ENCODE results near the gene RNFT2.

RNFT2 gene

GRCh38 chr12:116691205-116691604, 46.9 kb upstream of the RNFT2 start:
- H4K20me1 ChIP-seq (ENCODE audit: control insufficient read depth, insufficient read depth, low read depth, low read length) = no peaks in the 10 kb centered on the region
- no peaks in the 10 kb centered on the region for H3K79me2 ChIP-seq (ENCODE audit: control insufficient read depth, low read length)
- no peaks in the 10 kb centered on the region for H3K9me2 ChIP-seq (replicated peaks; ENCODE audit: control insufficient read depth, low read length)
- TF ChIP-seq EZH2phosphoT487 (IDR thresholded peaks at IDR 0.05; ENCODE audit: borderline replicate concordance, low read length) (no peak), CTCF (IDR thresholded peaks at IDR 0.05; ENCODE audit: low read depth, low read length, poor library complexity, severe bottlenecking) (no peak)
- H3K27ac ChIP-seq (ENCODE audit: low read depth, low read length) = no peak overlapping the region
- peaks cover 42% of the 10 kb centered on the region for H3K4me1 ChIP-seq (ENCODE audit: control insufficient read depth, low read length)
- no peak overlapping the region for H3K4me2 ChIP-seq (ENCODE audit: low read length)
- H3K36me3 ChIP-seq (ENCODE audit: control insufficient read depth, low read length) = no peaks in the 10 kb centered on the region
- peaks cover 47% of the 10 kb centered on the region for H3K27me3 ChIP-seq (ENCODE audit: control insufficient read depth, low read length)
- H3F3A ChIP-seq (ENCODE audit: control insufficient read depth, insufficient read depth) = no peaks in the 10 kb centered on the region
- H3K4me3 ChIP-seq (ENCODE audit: low read length) = no peak overlapping the region
- H3K9me3 ChIP-seq (ENCODE audit: control insufficient read depth, insufficient read depth, low read length) = peaks cover 6% of the 10 kb centered on the region; the same call in 1 of the 2 replicates

GRCh38 chr12:116691636-116692035, 46.5 kb upstream of the RNFT2 start:
- no peaks in the 10 kb centered on the region for H3K9me2 ChIP-seq (replicated peaks; ENCODE audit: control insufficient read depth, low read length)
- H3K79me2 ChIP-seq (ENCODE audit: control insufficient read depth, low read length) = no peaks in the 10 kb centered on the region
- H3K9me3 ChIP-seq (ENCODE audit: control insufficient read depth, insufficient read depth, low read length) = peaks cover 6% of the 10 kb centered on the region; the same call in 1 of the 2 replicates
- TF ChIP-seq EZH2phosphoT487 (IDR thresholded peaks at IDR 0.05; ENCODE audit: borderline replicate concordance, low read length) = no peak
- TF ChIP-seq CTCF (IDR thresholded peaks at IDR 0.05; ENCODE audit: low read depth, low read length, poor library complexity, severe bottlenecking) = no peak
- H3F3A ChIP-seq (ENCODE audit: control insufficient read depth, insufficient read depth) = no peaks in the 10 kb centered on the region
- H3K36me3 ChIP-seq (ENCODE audit: control insufficient read depth, low read length) = no peaks in the 10 kb centered on the region
- no peak overlapping the region for H3K4me3 ChIP-seq (ENCODE audit: low read length)
- H4K20me1 ChIP-seq (ENCODE audit: control insufficient read depth, insufficient read depth, low read depth, low read length) = no peaks in the 10 kb centered on the region
- peaks cover 45% of the 10 kb centered on the region for H3K4me1 ChIP-seq (ENCODE audit: control insufficient read depth, low read length)
- no peak overlapping the region for H3K4me2 ChIP-seq (ENCODE audit: low read length)
- H3K27me3 ChIP-seq (ENCODE audit: control insufficient read depth, low read length) = peaks cover 51% of the 10 kb centered on the region
- no peak overlapping the region for H3K27ac ChIP-seq (ENCODE audit: low read depth, low read length)

- Histone ChIP-seq H3K4me3 (ENCODE audit: low read length) (no peak overlapping the region), H3K36me3 (ENCODE audit: control insufficient read depth, low read length) (no peaks in the 10 kb centered on the region), H3K9me3 (ENCODE audit: control insufficient read depth, insufficient read depth, low read length) (peaks cover 6% of the 10 kb centered on the region; the same call in 1 of the 2 replicates), H3K4me1 (ENCODE audit: control insufficient read depth, low read length) (peaks cover 47% of the 10 kb centered on the region), H3K27ac (ENCODE audit: low read depth, low read length) (no peak overlapping the region), H4K20me1 (ENCODE audit: control insufficient read depth, insufficient read depth, low read depth, low read length) (no peaks in the 10 kb centered on the region), H3K79me2 (ENCODE audit: control insufficient read depth, low read length) (no peaks in the 10 kb centered on the region), H3F3A (ENCODE audit: control insufficient read depth, insufficient read depth) (no peaks in the 10 kb centered on the region), H3K9me2 (replicated peaks; ENCODE audit: control insufficient read depth, low read length) (no peaks in the 10 kb centered on the region), H3K4me2 (ENCODE audit: low read length) (no peak overlapping the region), H3K27me3 (ENCODE audit: control insufficient read depth, low read length) (peaks cover 52% of the 10 kb centered on the region)
- no peak for TF ChIP-seq EZH2phosphoT487 (IDR thresholded peaks at IDR 0.05; ENCODE audit: borderline replicate concordance, low read length)
Measured at GRCh38 chr12:116692605-116693004, 45.5 kb upstream of the RNFT2 start.

GRCh38 chr12:116693286-116694227, 44.6 kb upstream of the RNFT2 start:
- peaks cover 42% of the 10 kb centered on the region for H3K4me1 ChIP-seq (ENCODE audit: control insufficient read depth, low read length)
- peak overlapping the region; percentile 50 for H3K4me3 ChIP-seq (ENCODE audit: low read length)
- H3K27ac ChIP-seq (ENCODE audit: low read depth, low read length) = no peak overlapping the region
- H3K9me2 ChIP-seq (replicated peaks; ENCODE audit: control insufficient read depth, low read length) = no peaks in the 10 kb centered on the region
- no peaks in the 10 kb centered on the region for H3K79me2 ChIP-seq (ENCODE audit: control insufficient read depth, low read length)
- TF ChIP-seq EZH2phosphoT487 (IDR thresholded peaks at IDR 0.05; ENCODE audit: borderline replicate concordance, low read length) = peak; percentile 90
- peak; percentile 13 for TF ChIP-seq CTCF (IDR thresholded peaks at IDR 0.05; ENCODE audit: low read depth, low read length, poor library complexity, severe bottlenecking)
- no peaks in the 10 kb centered on the region for H3F3A ChIP-seq (ENCODE audit: control insufficient read depth, insufficient read depth)
- no peaks in the 10 kb centered on the region for H4K20me1 ChIP-seq (ENCODE audit: control insufficient read depth, insufficient read depth, low read depth, low read length)
- H3K4me2 ChIP-seq (ENCODE audit: low read length) = peak overlapping the region; percentile 49
- H3K27me3 ChIP-seq (ENCODE audit: control insufficient read depth, low read length) = peaks cover 52% of the 10 kb centered on the region
- H3K9me3 ChIP-seq (ENCODE audit: control insufficient read depth, insufficient read depth, low read length) = no peaks in the 10 kb centered on the region
- H3K36me3 ChIP-seq (ENCODE audit: control insufficient read depth, low read length) = no peaks in the 10 kb centered on the region

Measured in DOHH2 (cell line).